Testis (tissue), 2 donors: ENCODE data around the gene CAPN5.

ENCODE experiments used
- CTCF ChIP-seq, 3 experiments: fragments of 450-650 bp in 2 of 3; fragments of 200-600 bp in 1 of 3; sonication (generic) in 1 of 3; IDR thresholded peaks; one replicate each; pipeline ENCODE4 v1.5.1; 2016 to 2019; ENCODE audit warnings: antibody characterized with exemption in 3 of 3, mild to moderate bottlenecking in 2 of 3, moderate library complexity in 1 of 3
- POLR2A ChIP-seq: fragments of 450-650 bp; IDR thresholded peaks from one replicate; pipeline ENCODE4 v1.6.1; 2017; ENCODE audit warnings: antibody characterized with exemption, mild to moderate bottlenecking, moderate library complexity

- TF ChIP-seq CTCF (IDR thresholded peaks at IDR 0.05) (no peak), POLR2A (no peak)
Measured at GRCh38 chr11:77063861-77064260, 2.9 kb upstream of the CAPN5 start.
